Mammary epithelial cell (primary cell): ENCODE results near the gene MRPS35.

Source experiments
- EZH2 ChIP-seq: IDR thresholded peaks from 2 replicates; pipeline ENCODE4 v1.6.1; 2012; ENCODE audit warnings: low read length, inconsistent platforms, borderline replicate concordance
- TF ChIP-seq, protein P1 (sequence below), 2 donors: IDR thresholded peaks in 1 of 2; conservative IDR thresholded peaks in 1 of 2; 2 replicates each; pipeline ENCODE4 v1.5.1; 2011 to 2012; ENCODE audit warnings: inconsistent platforms in 2 of 2, low read length in 2 of 2, mild to moderate bottlenecking in 2 of 2, control low read depth in 1 of 2, low read depth in 1 of 2; ENCODE audit not compliant: insufficient read depth in 1 of 2; ENCODE audit errors: extremely low read depth in 1 of 2

DNA sequence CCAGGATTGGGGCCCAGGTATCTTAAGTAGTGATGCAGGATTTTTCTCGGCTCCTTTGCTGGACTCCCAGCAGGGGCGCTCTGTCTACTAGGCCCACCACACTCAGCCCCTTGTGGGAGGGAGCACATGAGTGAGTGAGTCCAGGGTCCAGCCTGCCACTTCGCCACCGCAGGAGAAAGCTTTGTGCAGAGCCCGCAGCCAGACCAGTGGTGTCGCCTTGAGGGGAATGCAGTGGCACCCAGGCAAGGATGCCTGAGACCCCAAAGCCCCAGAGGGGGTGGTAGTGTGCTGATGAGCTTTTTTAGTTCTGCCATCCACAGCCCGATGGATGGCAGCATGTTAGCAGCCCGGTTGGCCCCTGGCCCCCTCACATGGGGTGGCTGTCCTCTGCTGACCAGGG lies 5.4 kb upstream of the MRPS35 start:
- TF ChIP-seq, protein P1, sequence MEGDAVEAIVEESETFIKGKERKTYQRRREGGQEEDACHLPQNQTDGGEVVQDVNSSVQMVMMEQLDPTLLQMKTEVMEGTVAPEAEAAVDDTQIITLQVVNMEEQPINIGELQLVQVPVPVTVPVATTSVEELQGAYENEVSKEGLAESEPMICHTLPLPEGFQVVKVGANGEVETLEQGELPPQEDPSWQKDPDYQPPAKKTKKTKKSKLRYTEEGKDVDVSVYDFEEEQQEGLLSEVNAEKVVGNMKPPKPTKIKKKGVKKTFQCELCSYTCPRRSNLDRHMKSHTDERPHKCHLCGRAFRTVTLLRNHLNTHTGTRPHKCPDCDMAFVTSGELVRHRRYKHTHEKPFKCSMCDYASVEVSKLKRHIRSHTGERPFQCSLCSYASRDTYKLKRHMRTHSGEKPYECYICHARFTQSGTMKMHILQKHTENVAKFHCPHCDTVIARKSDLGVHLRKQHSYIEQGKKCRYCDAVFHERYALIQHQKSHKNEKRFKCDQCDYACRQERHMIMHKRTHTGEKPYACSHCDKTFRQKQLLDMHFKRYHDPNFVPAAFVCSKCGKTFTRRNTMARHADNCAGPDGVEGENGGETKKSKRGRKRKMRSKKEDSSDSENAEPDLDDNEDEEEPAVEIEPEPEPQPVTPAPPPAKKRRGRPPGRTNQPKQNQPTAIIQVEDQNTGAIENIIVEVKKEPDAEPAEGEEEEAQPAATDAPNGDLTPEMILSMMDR (conservative IDR thresholded peaks at IDR 0.05 in 1 of 2, IDR thresholded peaks at IDR 0.05 in 1 of 2; ENCODE audit: extremely low read depth in 1 of 2, insufficient read depth in 1 of 2, low read depth in 1 of 2, low read length in 2 of 2), result no peak
- no peak for TF ChIP-seq EZH2
